ENCODE data around the gene SAPCD2.

GRCh38 chr9:137027369-137028262 is 42.7 kb downstream of the SAPCD2 start, which contains the start of gene ABCA2:
- TF ChIP-seq CTCF (IDR thresholded peaks at IDR 0.05) (no peak), POLR2A (IDR thresholded peaks at IDR 0.05) (no peak), POLR2AphosphoS5 (IDR thresholded peaks at IDR 0.05) (no peak)

Measured in prostate gland (tissue), 2 donors.